Stimulated activated CD4-positive, alpha-beta T cell treated with anti-CD3 and anti-CD28 coated beads, Interleukin-4, amount 100 ng/mL, for 1 hour (primary cell): ENCODE data around the gene FBXO30.

ENCODE experiments used
- DNase-seq: peaks from one replicate; pipeline ENCODE4 v3.0.0-alpha.2; 2020

Gene FBXO30, protein sequence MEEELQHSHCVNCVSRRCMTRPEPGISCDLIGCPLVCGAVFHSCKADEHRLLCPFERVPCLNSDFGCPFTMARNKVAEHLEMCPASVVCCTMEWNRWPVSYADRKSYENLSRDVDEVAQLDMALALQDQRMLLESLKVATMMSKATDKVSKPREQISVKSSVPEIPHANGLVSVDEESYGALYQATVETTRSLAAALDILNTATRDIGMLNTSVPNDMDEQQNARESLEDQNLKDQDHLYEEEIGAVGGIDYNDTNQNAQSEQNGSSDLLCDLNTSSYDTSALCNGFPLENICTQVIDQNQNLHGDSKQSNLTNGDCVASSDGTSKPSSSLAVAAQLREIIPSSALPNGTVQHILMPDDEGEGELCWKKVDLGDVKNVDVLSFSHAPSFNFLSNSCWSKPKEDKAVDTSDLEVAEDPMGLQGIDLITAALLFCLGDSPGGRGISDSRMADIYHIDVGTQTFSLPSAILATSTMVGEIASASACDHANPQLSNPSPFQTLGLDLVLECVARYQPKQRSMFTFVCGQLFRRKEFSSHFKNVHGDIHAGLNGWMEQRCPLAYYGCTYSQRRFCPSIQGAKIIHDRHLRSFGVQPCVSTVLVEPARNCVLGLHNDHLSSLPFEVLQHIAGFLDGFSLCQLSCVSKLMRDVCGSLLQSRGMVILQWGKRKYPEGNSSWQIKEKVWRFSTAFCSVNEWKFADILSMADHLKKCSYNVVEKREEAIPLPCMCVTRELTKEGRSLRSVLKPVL

DNA sequence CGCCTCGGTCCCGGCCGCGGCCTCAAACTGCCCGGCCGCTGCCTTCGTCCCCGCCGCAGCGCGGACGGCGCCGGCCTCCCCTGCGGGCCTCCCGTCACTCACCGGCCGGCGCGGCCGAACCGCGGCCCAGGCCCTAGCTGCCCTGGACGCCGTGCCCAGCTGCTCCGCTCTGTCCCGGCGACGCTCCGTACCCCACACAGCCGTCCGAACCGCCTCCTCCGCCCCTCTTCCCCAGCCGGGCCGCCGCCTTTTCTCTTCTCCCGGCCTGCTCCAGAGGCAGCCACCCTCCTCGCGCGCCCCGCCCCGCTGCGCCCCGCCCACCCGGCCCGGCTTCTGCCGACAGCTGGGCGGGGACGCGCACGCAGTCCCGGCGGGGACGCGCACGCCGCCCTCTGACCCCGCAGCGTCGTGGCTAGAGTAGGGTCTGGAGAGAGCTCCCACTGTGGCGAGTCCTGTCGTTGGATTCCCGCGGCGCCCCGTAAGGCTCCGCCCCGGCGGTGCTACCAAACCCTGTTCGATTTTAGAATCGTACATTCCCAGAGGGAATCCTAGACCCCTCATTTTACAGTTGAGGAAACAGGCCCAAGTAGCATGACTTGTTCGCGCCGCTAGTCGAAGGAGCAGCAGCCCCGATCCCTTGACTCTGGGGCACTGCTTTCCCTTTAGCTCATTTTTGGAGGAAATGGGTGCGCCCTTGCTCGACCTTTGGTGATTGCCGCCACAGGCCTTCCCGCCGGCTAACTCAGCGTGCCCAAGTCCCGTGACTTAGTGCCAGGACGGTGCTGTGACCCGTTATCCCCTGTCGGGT lies at the start of gene FBXO30:
FBXO30 (minus strand) TSS at position 295 of the 808 bp plus-strand sequence. CDS start 8,390 bp downstream, outside the sequence.
- peak; percentile 84 for DNase-seq

DNA sequence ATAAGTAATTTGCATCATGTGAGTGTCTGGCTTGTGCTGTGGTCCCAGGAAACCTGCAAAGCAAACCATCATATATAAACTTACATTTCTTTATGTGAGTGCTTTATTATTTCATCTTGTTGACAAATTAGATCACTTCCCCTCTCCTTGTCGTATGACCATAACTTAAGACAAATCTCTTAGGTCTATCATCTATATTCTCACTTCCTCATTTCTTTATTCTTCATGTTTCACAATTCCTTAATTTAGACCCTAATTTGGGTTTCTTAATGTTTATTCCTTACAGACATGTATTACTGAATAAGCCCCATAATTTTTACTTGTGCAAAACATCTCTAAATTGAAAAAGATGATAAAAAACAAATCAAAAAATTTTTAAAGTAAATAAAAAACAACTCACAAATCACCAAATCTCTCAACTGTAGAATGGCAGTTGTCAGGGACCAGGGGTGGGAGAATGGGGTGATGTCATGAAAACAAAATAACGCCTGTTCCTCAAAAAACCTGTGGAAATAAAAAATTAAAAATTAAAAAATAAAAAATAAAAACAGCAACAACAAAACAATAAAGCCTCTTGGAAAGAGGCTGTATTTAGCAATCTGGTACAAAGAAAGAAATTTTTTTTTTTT lies 49.5 kb upstream of the FBXO30 start:
- no peak for DNase-seq

DNA sequence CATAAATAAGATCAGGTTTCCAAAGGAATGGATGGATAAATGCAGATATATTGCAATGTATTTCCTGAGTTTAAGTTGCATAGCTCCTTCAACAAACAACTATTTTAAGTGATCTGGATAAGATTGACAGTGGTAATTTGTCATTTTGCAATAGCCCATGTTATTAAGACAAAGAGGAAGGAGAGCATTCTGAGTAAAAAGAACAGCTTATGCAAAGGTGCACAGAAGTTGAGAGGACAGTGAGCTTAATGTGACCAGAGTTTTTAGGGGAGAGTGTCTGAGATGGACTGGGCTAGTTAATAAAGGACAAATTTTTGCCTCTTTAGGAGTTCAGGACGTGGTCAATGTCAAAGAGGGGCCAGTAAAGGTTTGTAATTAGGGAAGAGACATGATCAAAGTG lies 48.8 kb upstream of the FBXO30 start:
- no peak for DNase-seq

DNA sequence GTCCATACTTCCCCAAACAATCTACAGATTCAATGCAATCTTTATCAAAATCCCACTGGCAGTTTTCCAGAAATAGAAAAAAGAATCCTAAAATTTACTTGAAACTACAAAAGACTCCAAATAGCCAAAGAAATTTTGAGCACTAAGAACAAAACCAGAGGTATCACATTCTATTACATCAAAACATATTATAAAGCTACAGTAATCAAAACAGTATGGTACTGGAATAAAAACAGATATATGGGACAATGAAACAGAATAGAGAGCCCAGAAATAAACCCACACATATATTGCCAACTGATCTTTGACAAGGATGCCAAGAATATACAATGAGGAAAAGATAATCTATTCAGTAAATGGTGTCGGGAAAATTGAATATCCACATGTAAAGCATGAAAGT lies 46.0 kb upstream of the FBXO30 start:
- no peak for DNase-seq

DNA sequence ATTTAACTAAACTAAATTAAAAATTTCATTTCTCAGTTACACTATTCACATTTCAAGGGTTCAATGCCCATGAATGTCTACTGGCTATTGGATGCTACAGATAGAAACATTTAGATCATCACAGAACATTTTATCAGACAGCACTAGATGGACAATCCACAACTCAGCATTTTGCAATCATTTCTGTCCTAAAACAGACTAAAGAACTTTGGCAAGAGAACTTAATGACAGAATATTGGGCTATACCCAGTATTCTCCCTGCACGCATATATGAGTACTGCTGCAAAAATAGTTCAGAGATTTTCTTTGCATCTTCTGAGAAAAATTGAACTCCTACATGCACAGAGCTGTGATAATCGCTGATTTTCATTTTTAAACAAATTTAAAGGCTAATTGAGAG lies 36.1 kb upstream of the FBXO30 start:
- no peak for DNase-seq

DNA sequence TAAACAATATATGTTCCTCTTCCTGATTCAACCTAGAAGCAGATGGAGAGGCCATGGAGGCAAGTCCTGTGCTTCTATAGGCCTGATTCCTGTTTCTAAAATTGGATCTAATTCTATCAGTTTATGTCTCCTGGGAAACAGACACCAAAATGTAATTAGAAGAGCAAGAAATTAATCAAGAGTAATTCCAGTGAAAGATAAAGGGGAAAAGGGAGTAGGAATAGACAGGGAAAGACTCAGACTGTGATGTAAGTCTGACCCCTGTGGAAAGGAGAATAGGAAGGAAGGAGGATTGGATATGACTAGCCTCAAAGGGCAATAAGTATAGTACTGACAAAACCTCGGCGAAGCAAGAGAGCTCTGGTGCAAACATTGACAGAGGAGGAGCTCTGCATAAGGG lies 33.9 kb upstream of the FBXO30 start:
- no peak for DNase-seq

DNA sequence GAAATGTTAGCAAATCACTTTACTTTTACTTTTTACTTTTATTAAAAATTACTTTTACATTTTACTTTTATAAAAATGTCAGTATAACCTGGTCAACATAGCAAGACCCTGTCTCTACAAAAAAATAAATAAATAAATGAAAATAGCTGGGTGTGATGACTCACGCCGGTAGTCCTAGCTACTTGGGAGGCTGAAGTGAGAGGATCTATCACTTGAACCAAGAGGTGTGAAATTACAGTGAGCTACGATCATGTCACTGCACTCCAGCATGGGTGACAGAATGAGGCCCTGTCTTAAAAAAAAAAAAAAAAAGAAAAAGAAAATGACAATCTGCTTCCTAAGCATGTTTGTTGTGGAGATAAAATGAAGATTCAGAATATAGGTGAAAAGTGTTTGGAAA lies 31.0 kb upstream of the FBXO30 start:
- DNase-seq = no peak

DNA sequence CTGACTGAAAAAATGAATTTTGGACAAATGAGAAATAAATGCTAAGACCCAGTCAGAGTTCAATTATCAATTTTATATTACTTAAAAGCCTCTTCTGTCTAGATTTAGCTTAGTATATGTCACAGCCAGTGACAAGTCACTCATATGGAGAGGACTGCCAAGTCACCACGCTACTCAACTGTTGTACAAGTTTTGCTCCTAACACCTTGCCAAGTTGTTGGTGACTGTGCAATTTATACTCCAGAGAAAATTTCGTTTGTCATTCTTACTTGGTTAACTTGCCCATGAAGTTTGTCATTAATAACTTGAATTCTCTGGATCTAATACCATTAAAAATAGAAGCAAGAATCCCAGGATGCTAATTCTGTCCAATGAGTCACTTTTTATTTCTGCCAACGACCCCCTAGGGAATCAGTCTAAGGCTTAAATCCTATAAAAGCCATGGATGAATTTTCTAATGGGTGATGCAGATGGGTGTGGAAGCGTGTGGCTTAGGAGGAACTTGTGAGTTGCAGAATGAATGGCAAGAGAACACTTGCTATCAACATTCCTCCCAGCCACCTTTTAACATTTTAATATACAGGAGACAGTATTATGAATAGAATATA lies 30.4 kb upstream of the FBXO30 start:
- no peak for DNase-seq

DNA sequence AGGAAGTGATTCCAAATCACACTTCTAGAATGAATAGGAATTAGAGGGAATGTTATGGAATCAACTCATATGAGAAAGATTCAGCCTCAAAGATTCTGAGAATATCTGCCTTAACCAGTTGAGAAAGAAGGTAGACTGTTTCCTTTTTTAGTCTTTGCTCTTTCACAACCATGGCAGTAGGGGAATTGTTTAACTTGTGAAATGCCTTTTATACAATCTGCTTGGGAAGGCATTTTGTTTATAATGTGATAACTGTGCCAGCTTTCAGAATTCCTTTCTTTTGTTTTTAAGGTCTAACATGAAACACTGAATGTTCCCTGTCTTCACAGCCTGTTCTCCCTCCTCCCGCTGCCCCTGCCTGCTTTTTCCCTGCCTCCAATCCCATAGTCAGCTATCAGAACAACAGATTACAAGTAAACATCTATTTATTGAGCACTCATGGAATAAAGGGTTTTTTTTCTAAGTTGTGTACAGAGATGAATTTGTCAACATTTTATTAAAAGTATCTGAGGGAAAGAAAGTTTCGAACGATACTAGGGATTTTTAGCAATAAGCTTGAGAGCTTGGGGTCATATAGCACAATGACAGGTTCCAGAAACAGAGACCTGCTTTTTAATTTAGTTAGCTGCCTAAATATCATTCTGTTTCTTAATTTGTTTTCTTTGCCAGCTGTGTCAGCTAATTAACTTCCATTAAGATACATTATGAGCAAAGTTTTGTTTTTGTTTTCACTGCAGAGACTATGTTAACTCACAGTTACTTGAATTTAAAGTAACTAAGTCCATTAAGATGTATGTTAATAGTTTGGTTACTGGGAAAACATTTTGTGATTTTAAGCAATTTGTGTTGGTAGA lies 28.3 kb upstream of the FBXO30 start:
- no peak for DNase-seq

DNA sequence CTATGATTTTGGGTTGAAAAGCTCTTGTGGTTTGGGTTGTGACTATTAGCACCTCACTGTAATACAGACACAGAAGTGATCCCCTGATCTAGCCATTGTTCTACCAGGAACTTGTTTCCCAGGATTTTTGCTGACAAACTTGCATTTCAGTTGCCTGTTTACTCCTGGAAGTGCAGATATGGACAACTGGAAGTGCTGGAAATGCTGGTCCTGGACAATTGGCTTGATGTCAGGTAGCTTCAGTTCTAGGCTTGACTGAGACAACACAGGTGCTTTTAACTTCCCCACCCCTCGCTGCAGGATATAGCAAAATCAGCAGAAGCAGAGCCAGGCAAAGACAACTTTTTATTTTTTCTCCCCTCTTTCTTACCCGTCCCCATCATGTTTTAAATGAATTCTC lies 27.1 kb upstream of the FBXO30 start:
- DNase-seq = no peak

DNA sequence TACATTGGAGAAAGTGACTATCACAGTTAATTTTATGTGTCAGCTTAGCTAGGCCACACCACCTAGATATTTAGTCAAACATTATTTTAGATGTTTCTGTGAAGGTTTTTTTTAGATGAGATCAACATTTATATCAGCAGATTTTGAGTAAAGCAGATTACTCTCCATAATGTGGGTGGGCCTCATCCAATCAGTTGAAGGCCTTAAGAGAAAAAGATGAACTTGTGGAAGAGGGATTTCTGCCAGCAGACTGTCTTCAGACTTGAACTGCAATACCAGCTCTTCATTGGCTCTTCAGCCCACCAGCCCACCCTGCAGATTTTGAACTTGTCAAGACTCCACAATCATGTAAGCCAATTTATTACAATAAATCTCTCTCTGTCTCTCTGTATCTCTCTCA lies 25.1 kb upstream of the FBXO30 start:
- DNase-seq = no peak

DNA sequence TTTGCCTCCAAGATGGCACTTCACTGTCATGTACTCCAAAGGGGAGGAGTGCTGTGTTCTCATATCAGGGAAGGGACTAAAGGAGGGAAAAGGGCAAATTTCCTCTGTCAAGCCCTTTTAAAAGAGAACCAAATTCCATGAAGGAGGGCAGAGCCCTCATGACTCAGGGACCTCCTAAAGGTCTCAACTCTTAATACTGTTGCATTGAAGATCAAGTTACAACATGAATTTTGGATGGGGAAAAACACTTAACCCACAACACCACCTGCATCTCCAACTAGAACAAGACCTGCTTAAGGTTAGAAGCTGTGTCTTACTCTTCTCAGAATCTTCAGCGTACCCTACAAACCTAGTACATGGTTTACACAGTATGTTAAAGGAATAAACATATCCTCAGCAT lies 23.7 kb upstream of the FBXO30 start:
- DNase-seq = no peak

DNA sequence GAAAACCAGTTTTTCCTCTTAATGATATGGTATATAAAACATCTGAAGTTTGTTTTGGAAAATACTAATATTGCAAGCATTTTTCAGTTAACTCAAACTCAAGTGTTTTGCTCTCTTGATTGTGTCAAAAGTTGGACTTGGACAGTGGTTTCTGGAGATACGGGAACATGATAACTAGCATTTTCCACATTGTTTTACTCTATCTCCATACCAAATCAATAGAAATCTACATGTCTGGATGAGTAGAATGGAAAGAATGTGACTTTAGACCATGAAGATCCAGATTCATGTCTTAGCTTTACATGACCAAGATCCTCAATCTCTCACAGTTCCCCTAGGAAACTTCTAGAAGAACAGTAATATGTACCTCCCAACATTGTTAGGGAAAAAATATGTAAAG lies 22.2 kb upstream of the FBXO30 start:
- DNase-seq = no peak

DNA sequence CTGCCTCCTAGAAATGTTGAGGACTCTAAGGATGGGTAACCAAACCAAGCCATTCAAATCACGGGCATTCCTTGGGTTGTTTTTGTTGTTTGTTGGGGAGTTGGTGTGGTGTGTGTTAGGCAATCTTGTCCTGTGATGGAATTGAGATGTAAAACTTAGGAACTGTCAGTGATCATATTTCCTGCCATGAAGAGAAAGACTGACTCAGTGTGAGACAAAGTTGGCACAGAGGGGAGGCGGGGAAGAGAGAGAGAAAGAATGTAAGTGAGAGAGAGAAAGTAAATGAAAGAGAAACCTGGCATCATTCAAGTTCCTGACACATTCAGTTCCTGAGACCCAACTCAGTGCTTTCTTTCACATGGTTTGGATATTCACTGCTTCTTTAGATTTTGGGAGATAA lies 21.6 kb upstream of the FBXO30 start:
- DNase-seq = no peak

DNA sequence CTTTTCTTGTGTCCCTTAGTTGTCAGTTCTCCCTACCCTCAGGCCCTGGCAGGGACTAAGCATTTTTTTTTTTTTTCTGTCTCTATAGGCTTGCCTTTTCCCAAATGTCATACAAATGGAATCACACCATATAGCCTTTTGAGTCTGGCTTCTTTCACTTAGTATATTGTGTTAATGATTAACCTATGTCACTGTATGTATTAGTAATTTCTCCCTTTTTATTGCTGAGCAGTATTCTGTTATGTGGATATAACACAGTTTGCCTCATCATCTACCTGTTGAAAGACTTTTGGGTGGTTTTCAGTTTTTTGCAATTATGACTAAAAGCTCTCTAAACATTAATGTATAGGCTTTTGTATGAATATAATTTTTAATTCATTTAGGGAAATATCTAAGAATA lies 16.0 kb upstream of the FBXO30 start:
- no peak for DNase-seq

DNA sequence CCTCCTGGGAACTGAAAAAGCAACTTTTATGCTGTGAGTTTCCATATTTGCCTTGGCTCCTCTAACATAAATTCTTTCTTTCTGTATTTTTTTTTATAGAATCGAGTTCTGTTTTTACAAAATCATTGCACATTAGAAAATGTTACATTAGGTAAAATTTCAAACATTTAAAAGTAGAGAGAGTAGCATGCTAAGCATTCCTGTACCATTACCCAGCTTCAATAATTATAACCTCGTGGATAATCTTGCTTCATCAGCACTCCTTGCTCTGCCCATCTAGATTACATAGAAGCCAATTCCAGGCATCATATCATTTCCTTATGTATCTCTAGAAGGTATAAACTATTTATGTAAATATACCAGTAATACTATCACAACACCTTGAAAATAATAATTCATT lies 15.4 kb upstream of the FBXO30 start:
- no peak for DNase-seq

DNA sequence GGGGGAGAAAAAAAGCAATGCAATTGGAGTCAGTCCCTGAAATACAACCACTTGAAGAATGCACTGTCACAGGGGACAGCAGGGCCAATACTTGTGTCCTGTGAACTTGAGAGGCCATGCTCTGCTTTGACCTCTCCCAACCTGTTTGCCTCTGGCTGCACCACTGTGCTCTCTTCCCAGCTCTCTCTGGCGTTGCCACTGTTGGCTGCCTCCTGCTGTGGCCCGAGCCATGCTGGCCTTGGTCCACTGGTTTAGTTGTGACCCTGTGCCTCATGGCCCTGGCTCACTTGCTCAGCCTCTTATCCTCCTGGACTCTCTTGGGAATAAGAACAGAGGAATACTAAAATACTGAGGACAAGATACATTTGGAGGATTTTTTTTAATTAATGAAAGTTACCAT lies 14.5 kb upstream of the FBXO30 start:
- no peak for DNase-seq

DNA sequence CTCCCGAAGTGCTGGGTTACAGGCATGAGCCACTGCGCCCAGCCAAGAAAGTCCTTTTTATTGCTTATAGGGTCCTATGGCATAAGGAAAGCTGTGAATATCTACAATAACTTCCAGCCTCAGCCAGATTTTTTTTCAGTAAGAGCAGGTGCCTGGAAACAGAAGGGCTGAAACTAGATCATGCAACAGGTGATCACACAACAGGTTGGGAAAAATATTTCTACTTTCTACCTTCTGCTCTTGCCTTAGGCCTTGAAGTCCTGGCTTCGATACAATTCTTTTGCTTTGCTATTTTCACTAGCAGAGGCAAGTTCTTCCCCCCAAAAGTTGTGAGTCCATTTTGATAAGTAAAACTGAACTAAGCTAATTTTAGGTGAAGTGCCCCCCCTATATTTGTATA lies 9.7 kb upstream of the FBXO30 start:
- no peak for DNase-seq

DNA sequence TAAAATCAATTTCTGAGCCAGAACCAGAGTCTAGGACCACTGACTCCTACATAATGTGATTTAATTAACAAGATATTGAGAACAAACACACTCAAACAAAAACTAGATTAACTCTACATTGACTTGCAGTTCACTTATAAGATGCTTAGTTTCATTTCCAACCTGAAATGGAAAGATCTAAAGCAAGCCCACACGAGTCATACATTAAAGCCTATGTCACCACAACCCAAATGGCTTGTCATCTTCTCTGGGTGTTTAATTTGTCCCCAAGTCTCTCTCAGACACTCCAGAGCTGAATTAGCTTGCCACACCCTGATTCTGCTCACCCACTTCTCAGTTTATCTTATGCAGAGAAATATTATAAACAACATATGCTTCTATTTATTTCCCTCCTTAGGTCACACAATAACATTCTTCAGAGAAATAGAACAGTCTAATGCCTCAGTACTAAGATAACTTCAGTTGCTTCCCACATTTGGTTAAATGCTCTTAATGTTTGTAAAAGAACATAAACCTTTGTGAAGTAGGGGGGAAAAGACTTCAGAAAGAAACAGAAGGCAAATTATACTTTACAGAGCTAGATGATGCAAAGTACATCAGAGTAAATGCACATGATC lies 8.8 kb upstream of the FBXO30 start:
- no peak for DNase-seq

DNA sequence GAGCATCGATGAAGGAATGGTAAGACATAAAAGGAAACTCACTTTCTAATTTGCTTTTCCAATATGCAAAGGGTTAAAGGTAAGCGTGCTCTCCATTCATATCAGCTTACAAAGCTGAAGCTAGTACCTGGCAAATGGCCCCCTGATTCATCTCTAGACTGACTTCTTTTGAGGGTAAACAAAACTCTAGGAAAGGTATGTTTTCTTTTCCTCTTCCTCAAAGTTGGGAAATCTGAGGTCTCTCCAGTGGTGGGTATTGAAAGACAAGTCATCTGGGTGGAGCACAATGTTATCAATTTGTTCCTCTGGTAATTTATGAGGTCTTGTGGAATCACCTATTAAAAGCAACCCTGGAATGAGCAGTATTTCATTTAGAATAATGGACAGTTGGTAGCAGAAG lies 7.9 kb upstream of the FBXO30 start:
- DNase-seq = no peak

DNA sequence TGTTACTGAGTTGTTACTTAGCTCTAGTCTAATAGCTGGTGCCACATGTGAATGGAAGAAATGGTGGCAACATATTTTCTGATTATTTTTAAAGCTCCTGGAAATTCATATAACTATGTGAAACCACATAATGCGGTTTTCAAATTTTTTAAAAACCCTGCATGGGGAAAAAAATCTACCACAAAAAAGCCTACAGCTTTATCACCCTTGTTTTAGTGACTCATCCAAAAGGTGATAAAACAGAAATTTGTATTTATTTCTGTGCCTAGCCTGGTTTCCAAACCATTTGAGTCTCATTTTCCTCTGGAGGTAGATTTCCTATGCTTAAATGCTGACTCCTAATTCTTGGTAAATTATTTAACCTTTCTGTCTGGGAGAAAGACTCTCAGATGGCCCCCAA lies 5.4 kb upstream of the FBXO30 start:
- no peak for DNase-seq
